ENCODE measurements around the gene ZNF22.

GRCh38 chr10:44982114-44982460, 18.6 kb upstream of the ZNF22 start:
- TF ChIP-seq CTCF (conservative IDR thresholded peaks at IDR 0.05 in 1 of 2, IDR thresholded peaks at IDR 0.05 in 1 of 2; ENCODE audit: extremely low read depth in 1 of 2, insufficient read depth in 1 of 2, low read depth in 1 of 2, low read length in 2 of 2) (no peak), EZH2 (IDR thresholded peaks at IDR 0.05; ENCODE audit: borderline replicate concordance, low read length) (no peak)
